Measurements from ENCODE around the gene CRACDL. TPM values are rescaled to one million over a fixed set of nuclear protein-coding genes. Genes with fewer than 3 reads are reported as not detected.

CRACDL gene
- total and polyA plus RNA-seq, 2 donors (not counting 1 experiment from before 2014, with no cell fraction given): 0.25 TPM; not detected in 1

GRCh38 chr2:98823196-98824170 is 112.5 kb downstream of the CRACDL start:
- ATAC-seq (ENCODE audit: low read depth): no peak
- H3K27ac ChIP-seq (ENCODE audit: low read length in 2 of 2): no peak overlapping the region
- ChIA-PET POLR2A (no interaction called here), CTCF (interaction anchor here (0.8 to 4.0 kb wide), 5 partner anchors 11 to 175 kb away, joined by 3 to 18 read pairs (median 3); no protein-coding TSS in a partner anchor)
- H3K9ac ChIP-seq (ENCODE audit: low read length): peak overlapping the region; percentile 59
- H3K27me3 ChIP-seq (replicated peaks in 1 of 4; ENCODE audit: control extremely low read depth in 1 of 4, control insufficient read depth in 3 of 4, insufficient read depth in 4 of 4, low read length in 3 of 4): peaks cover 0 to 20% (median 10%) of the 10 kb centered on the region in 4 experiments
- 54% methylated on average over 32 of the region's 40 CpGs for WGBS (ENCODE audit: insufficient coverage)
- peak overlapping the region; percentile 84 for H2AFZ ChIP-seq (ENCODE audit: insufficient read depth, low read depth, low read length, poor library complexity, severe bottlenecking)
- H3K9me3 ChIP-seq (ENCODE audit: control extremely low read depth in 1 of 3, control insufficient read depth in 2 of 3, insufficient read depth in 1 of 3, low read length in 2 of 3): peaks cover 0 to 11% (median 0%) of the 10 kb centered on the region in 3 donors
- intact Hi-C loops (cut with micrococcal nuclease): loop anchor here (5.0 kb wide), 1 partner anchor 91 kb away; the partner anchor contains the start of gene MGAT4A
- no peaks in the 10 kb centered on the region for H3K36me3 ChIP-seq (replicated peaks in 1 of 2; ENCODE audit: control extremely low read depth in 1 of 2, control insufficient read depth in 1 of 2, extremely low read depth in 1 of 2, insufficient read depth in 2 of 2, low read length in 1 of 2)
- TF ChIP-seq EZH2 (IDR thresholded peaks at IDR 0.05; ENCODE audit: borderline replicate concordance, insufficient read depth, low read depth, low read length, poor library complexity, severe bottlenecking) (no peak), CTCF (IDR thresholded peaks at IDR 0.05) (no peak)
- DNase-seq: no peak
- Mint-ChIP-seq H3K27ac (no peak overlapping the region), H3K9me3 (ENCODE audit: insufficient read depth) (no peaks in the 10 kb centered on the region), H3K4me3 (peak overlapping the region; percentile 83), H3K4me1 (peaks cover 18% of the 10 kb centered on the region), H3K27me3 (peaks cover 5% of the 10 kb centered on the region)
- peaks cover 4 to 16% of the 10 kb centered on the region in 2 donors for H3K4me1 ChIP-seq (ENCODE audit: control insufficient read depth in 2 of 2, insufficient read depth in 2 of 2, low read length in 2 of 2)
- no peaks in the 10 kb centered on the region for H3K79me2 ChIP-seq (ENCODE audit: control insufficient read depth, insufficient read depth, low read length)
- H3K4me3 ChIP-seq (ENCODE audit: control extremely low read depth in 1 of 5, extremely low read depth in 1 of 5, insufficient read depth in 1 of 5, low read depth in 2 of 5, low read length in 4 of 5): peak overlapping the region in 2 of 5 experiments; percentile 39 to 54
- H3K4me2 ChIP-seq (replicated peaks; ENCODE audit: low read depth, low read length, poor library complexity, severe bottlenecking): peak overlapping the region; percentile 81
- H4K20me1 ChIP-seq (ENCODE audit: control insufficient read depth, insufficient read depth, low read length, poor library complexity, severe bottlenecking): no peaks in the 10 kb centered on the region

All from B cell (primary cell).